ENCODE results near the gene CAPN3. TPM values are rescaled to one million over a fixed set of nuclear protein-coding genes. Genes with fewer than 3 reads are reported as not detected.

CAPN3 gene
- total RNA-seq, 4 donors from 2014 or later = 8.2 to 22.4 (median 13.6) TPM

DNA sequence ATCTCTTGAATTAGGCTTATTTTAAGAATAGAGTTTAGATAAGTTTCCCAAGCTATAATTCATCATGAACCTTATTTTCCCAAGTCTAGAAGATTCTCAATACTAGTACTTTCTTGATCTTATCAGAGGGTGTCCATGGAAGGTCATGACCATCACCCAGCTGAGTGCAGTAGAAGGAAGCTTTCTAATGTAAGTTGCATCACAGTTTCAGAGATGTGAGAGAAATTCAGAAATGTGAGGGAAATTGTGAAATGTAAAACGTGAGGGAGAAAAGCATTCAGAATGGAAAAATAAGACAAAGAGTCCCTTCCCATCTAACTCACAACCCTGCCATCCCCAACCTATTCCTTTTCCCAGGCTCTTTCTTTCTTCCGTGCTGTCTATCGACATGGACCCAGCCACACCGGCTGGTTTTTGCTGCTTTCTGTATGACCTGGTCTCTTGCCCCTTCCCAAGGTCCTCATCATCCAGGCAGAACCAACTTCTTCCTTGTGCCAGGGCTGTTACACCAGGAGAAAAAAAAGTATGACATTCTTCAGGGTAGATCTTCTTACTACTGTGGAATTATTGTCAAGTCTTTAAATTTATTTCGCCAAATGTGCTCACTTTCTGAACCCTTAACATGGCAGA is 6.7 kb downstream of the CAPN3 start:
- TF ChIP-seq, protein P1, sequence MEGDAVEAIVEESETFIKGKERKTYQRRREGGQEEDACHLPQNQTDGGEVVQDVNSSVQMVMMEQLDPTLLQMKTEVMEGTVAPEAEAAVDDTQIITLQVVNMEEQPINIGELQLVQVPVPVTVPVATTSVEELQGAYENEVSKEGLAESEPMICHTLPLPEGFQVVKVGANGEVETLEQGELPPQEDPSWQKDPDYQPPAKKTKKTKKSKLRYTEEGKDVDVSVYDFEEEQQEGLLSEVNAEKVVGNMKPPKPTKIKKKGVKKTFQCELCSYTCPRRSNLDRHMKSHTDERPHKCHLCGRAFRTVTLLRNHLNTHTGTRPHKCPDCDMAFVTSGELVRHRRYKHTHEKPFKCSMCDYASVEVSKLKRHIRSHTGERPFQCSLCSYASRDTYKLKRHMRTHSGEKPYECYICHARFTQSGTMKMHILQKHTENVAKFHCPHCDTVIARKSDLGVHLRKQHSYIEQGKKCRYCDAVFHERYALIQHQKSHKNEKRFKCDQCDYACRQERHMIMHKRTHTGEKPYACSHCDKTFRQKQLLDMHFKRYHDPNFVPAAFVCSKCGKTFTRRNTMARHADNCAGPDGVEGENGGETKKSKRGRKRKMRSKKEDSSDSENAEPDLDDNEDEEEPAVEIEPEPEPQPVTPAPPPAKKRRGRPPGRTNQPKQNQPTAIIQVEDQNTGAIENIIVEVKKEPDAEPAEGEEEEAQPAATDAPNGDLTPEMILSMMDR (IDR thresholded peaks at IDR 0.05; ENCODE audit: low read depth) = no peak

DNA sequence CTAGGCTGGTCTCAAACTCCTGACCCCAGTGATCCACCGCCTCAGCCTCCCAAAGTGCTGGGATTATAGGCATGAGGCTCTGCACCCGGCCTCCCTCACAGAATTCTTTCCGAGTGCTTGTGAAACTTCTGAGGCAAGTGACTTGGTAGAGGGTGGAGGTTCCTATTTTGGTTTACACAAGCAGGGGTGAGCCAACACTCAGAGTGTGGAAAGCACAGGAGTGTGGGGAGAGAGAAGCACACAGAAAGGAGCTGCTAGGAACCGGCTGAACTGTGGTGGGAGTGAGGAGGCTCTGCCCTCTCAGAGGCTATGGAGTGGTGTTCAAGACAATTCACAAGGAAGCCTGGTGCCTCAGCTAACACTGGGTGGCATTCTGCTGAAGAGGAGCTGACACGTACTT is 7.7 kb downstream of the CAPN3 start:
- TF ChIP-seq, protein P1 (IDR thresholded peaks at IDR 0.05; ENCODE audit: low read depth) = no peak

DNA sequence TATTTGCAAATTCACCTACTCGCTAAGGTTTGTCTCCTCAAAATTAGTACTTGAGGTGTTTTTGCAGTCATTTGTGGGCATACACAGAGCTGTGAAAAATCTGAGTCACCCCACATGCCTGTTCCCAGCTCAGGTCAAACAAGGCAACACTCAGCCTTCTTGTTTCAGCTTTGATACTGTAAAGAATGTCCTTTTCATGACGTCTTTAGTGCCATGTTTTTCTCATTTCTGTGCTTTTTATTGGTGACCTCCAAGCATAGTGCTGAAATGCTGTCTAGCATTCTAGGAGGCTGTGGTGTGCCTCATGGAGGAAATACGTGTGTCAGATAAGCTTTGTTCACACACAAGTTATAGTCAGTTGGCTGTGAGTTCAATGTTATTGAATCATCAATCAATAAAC is 8.8 kb downstream of the CAPN3 start:
- TF ChIP-seq, protein P1 (IDR thresholded peaks at IDR 0.05; ENCODE audit: low read depth) = no peak

DNA sequence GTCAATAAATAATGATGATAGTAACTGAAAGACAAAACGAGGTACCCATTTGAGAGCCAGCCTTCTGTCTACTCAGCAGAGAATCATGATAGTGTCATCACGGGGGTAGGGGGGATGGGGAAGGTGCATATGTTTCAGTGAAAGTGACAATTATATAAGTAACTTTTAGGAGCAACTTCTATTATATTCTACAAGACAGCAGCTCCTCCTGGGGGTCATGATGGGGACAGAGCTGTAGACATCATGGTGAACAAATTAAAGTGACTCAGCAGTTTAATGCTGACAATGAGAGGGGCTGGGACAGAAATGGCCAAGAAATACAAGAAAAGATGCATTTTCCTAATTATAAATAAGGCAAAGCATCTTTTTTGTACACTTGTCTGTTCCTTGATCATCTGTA is 11.8 kb downstream of the CAPN3 start:
- TF ChIP-seq, protein P1 (IDR thresholded peaks at IDR 0.05; ENCODE audit: low read depth) = no peak

DNA sequence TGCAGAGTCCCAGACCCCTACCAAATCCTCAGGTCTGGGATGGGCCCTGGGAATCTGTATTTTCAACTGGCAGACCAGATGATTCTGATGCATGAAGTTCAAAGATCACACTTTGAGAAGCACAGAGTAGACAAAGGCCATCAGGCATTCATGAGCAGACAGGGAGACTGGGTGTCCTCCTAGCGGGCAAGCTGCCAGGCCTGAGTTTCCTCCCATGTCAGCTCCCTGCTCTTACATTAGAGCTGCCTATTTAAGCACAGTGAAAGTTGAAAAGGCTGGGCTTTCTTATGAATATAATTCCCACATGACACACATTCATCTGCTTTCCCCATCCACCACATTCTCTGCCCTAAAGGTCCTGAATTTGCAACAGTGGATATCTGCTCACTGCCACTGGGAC is 14.0 kb downstream of the CAPN3 start:
- TF ChIP-seq, protein P1 (IDR thresholded peaks at IDR 0.05; ENCODE audit: low read depth) = no peak

DNA sequence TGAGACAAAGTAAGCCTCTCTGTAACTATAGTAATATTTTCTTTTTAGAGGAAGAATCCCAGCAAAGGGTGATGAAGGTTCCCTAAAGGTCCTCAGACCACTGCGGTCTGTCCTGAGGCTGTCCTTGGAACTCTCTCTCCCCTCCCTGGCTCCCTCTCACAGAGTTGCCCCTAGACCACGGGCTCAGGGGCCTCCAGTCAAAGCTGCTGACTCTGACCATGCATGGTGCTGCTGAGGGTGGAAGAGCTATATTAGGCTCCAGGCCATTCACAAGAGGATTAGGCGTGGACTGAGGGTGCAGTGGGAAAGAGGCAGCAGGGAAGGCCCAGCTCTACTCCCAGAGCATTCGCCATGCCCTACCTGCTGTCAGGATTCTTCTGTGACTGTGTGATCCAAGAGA is 14.6 kb downstream of the CAPN3 start:
- TF ChIP-seq, protein P1 (IDR thresholded peaks at IDR 0.05; ENCODE audit: low read depth) = no peak

DNA sequence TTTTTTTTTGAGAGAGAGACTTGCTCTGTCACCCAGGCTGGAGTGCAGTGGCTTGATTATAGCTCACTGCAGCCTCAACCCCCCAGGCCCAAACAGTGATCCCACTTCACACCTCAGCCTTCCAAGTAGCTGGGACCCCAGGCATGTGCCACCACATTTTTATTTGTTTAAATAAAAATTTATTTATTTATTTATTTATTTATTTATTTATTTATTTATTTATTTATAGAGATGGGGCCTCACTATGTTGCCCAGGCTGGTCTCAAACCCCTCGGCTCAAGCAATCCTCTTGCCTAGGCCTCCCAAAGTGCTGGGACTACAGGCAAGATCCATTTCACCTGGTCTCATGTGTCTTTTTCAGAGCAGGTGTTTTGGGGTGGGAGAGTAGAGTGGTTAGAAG is 15.5 kb downstream of the CAPN3 start:
- TF ChIP-seq, protein P1 (IDR thresholded peaks at IDR 0.05; ENCODE audit: low read depth) = no peak
